Uterus (tissue), 2 donors: ENCODE data around the gene NUP210.

ENCODE experiments used
- CTCF ChIP-seq, 4 experiments: fragments of 200-600 bp in 2 of 4; fragments of 450-650 bp in 2 of 4; sonication (generic) in 2 of 4; IDR thresholded peaks; one replicate each; pipeline ENCODE4 v1.5.1; 2016 to 2019; ENCODE audit warnings: antibody characterized with exemption in 4 of 4, mild to moderate bottlenecking in 2 of 4, moderate library complexity in 1 of 4
- POLR2A ChIP-seq, 2 donors: fragments of 450-650 bp; IDR thresholded peaks; one replicate each; pipeline ENCODE4 v1.6.1; 2016; ENCODE audit warnings: antibody characterized with exemption in 2 of 2, mild to moderate bottlenecking in 1 of 2, moderate library complexity in 1 of 2

DNA sequence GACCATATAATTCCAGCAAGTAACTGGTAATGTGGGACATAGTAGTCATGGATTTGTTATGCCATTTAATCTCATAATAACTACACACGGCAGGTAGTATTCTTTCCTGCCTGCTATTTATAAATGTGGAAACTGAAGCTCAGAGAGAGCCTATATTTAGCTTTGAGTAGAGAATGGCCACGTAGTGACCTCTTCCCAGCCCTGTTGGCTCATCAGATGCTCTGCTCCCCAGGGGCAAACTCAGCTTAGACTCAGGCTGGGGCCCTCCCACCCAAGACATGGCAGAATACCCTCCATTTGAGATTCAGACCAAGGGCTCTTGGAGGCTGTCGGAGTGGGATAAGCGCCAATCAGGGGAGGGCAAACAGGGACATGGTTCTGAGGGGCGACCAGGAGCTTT lies 42.7 kb upstream of the NUP210 start:
- no peak for TF ChIP-seq CTCF (IDR thresholded peaks at IDR 0.05)
- no peak for TF ChIP-seq POLR2A (IDR thresholded peaks at IDR 0.05)
